Mammary epithelial cell (primary cell): ENCODE data around the gene SAXO2.
"Not testable (repeated sequence)": the region's sequence is repeated elsewhere in the genome, so short reads cannot be mapped to it uniquely, and the experiment has no call there.

Experiments used
- EZH2 ChIP-seq: IDR thresholded peaks from 2 replicates; pipeline ENCODE4 v1.6.1; 2012; ENCODE audit warnings: low read length, inconsistent platforms, borderline replicate concordance
- TF ChIP-seq, protein P1 (sequence below), 2 donors: IDR thresholded peaks in 1 of 2; conservative IDR thresholded peaks in 1 of 2; 2 replicates each; pipeline ENCODE4 v1.5.1; 2011 to 2012; ENCODE audit warnings: inconsistent platforms in 2 of 2, low read length in 2 of 2, mild to moderate bottlenecking in 2 of 2, control low read depth in 1 of 2, low read depth in 1 of 2; ENCODE audit not compliant: insufficient read depth in 1 of 2; ENCODE audit errors: extremely low read depth in 1 of 2

DNA sequence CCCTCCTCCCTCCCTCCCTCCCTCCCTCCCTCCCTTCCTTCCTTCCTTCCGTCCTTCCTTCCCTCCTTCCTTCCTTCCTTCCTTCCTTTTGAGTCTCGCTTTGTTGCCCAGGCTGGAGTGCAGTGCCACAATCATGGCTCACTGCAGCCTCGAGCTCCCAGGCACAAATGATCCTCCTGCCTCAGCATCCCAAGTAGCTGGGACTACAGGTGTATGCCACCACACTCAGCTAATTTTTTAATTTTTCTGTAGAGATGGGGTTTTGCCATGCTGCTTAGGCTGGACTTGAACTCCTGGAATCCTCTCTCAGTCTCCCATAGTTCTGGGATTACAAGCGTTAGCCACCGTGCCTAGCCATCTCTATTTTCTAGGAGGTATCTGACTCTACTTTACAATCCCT lies 48.7 kb downstream of the SAXO2 start:
- TF ChIP-seq, protein P1, sequence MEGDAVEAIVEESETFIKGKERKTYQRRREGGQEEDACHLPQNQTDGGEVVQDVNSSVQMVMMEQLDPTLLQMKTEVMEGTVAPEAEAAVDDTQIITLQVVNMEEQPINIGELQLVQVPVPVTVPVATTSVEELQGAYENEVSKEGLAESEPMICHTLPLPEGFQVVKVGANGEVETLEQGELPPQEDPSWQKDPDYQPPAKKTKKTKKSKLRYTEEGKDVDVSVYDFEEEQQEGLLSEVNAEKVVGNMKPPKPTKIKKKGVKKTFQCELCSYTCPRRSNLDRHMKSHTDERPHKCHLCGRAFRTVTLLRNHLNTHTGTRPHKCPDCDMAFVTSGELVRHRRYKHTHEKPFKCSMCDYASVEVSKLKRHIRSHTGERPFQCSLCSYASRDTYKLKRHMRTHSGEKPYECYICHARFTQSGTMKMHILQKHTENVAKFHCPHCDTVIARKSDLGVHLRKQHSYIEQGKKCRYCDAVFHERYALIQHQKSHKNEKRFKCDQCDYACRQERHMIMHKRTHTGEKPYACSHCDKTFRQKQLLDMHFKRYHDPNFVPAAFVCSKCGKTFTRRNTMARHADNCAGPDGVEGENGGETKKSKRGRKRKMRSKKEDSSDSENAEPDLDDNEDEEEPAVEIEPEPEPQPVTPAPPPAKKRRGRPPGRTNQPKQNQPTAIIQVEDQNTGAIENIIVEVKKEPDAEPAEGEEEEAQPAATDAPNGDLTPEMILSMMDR (conservative IDR thresholded peaks at IDR 0.05 in 1 of 2, IDR thresholded peaks at IDR 0.05 in 1 of 2; ENCODE audit: extremely low read depth in 1 of 2, insufficient read depth in 1 of 2, low read depth in 1 of 2, low read length in 2 of 2): not testable (repeated sequence)
- TF ChIP-seq EZH2: not testable (repeated sequence)
